HepG2 (cell line): ENCODE measurements around the gene HCRT. TPM values are rescaled to one million over a fixed set of nuclear protein-coding genes. Genes with fewer than 3 reads are reported as not detected.

Experiments
- ATAC-seq: fragments of 200-7000 bp; cut with Tn5 transposase; 3 replicates; pipeline ENCODE4 v1.9.1; 2020; ENCODE audit warnings: mild to moderate bottlenecking, moderate library complexity
- BruUV-seq: library from RNA; stranded (reverse); fragments of 400-500 nt; replicated peaks from 2 replicates; lab custom pipeline; 2021; lab: Mats Ljungman, UMichigan
- CTCF ChIA-PET: fragments of 300-600 bp; formaldehyde crosslinking; extraction: SDS; loops from one replicate; lab custom pipeline; 2021; ENCODE audit warnings: low total read pairs, inconsistent platforms, low intra/inter-chr PET ratio; lab: Yijun Ruan, JAX
- POLR2A ChIA-PET: fragments of 350-600 bp; sonication (Branson Sonifier 250); formaldehyde crosslinking; loops from one replicate; lab custom pipeline; 2020; ENCODE audit warnings: antibody characterized with exemption, inconsistent platforms; lab: Yijun Ruan, JAX
- DNase-seq: peaks from one replicate; pipeline ENCODE4 v3.0.0-alpha.2; 2015; ENCODE audit warnings: low spot score
- FAIRE-seq: peaks from 3 replicates; lab custom pipeline; 2011; peaks lifted over from hg19 to GRCh38; lab: Jason Lieb, UNC
- H2AFZ ChIP-seq: one replicate; pipeline ENCODE4 v1.6.1; 2011; ENCODE audit warnings: low read length, inconsistent platforms
- H3K27ac ChIP-seq: fragments of 300-600 bp; 3 replicates; pipeline ENCODE4 v1.8.0; 2011; ENCODE audit warnings: mixed run types, mild to moderate bottlenecking, mixed read lengths, low read length, inconsistent platforms; ENCODE audit not compliant: insufficient read depth; ENCODE audit errors: extremely low read length
- H3K27me3 ChIP-seq, 2 experiments: fragments of 200-600 bp in 1 of 2; 2 replicates in 1 of 2; 3 replicates in 1 of 2; pipeline versions ENCODE4 v1.6.0 to v1.8.0; 2011; ENCODE audit warnings: low read length in 2 of 2, mild to moderate bottlenecking in 2 of 2, moderate library complexity in 2 of 2, inconsistent platforms in 1 of 2; ENCODE audit not compliant: insufficient read depth in 2 of 2, control insufficient read depth in 1 of 2
- H3K36me3 ChIP-seq, 2 experiments: fragments of 200-600 bp in 1 of 2; replicated peaks in 1 of 2; 2 replicates in 1 of 2; 3 replicates in 1 of 2; pipeline versions ENCODE4 v1.5.1 to v1.8.0; 2011; ENCODE audit warnings: low read length in 2 of 2, inconsistent platforms in 1 of 2; ENCODE audit not compliant: insufficient read depth in 2 of 2, control insufficient read depth in 1 of 2
- H3K4me1 ChIP-seq: 2 replicates; pipeline ENCODE4 v1.5.1; 2012; ENCODE audit warnings: low read length, inconsistent platforms; ENCODE audit not compliant: insufficient read depth
- H3K4me2 ChIP-seq: 2 replicates; pipeline ENCODE4 v1.6.0; 2011; ENCODE audit warnings: low read depth, low read length, inconsistent platforms
- H3K4me3 ChIP-seq, 3 experiments: fragments of 200-600 bp in 1 of 3; sonication (generic), shearing (Covaris generic) in 1 of 3; replicated peaks in 1 of 3; 2 replicates each; pipeline ENCODE4 v1.5.1; 2011 to 2016; ENCODE audit warnings: low read length in 3 of 3, inconsistent platforms in 2 of 3, low read depth in 2 of 3, mild to moderate bottlenecking in 2 of 3, control low read depth in 1 of 3, mixed read lengths in 1 of 3; ENCODE audit not compliant: insufficient read depth in 1 of 3
- H3K79me2 ChIP-seq: one replicate; pipeline ENCODE4 v1.6.1; 2011; ENCODE audit warnings: low read length, inconsistent platforms; ENCODE audit not compliant: insufficient read depth
- H3K9ac ChIP-seq: 2 replicates; pipeline ENCODE4 v1.6.0; 2011; ENCODE audit warnings: mild to moderate bottlenecking, low read depth, low read length, inconsistent platforms; ENCODE audit not compliant: insufficient read depth
- H3K9me3 ChIP-seq: 2 replicates; pipeline ENCODE4 v1.5.1; 2012; ENCODE audit warnings: mild to moderate bottlenecking, low read length
- H4K20me1 ChIP-seq: 2 replicates; pipeline ENCODE4 v1.6.0; 2011; ENCODE audit warnings: inconsistent platforms, mild to moderate bottlenecking, low read length, moderate library complexity; ENCODE audit not compliant: insufficient read depth
- GABPA ChIP-seq, 2 experiments: IDR thresholded peaks; 2 replicates each; pipeline ENCODE4 v1.6.1; 2011 to 2016; ENCODE audit warnings: low read depth in 2 of 2, low read length in 1 of 2, missing biosample characterization in 1 of 2, missing genetic modification characterization in 1 of 2
- HNRNPK ChIP-seq: fragments of 200-400 bp; formaldehyde crosslinking; IDR thresholded peaks from 2 replicates; pipeline ENCODE4 v1.6.1; 2018; ENCODE audit warnings: low read length, low read depth, moderate library complexity, mild to moderate bottlenecking; ENCODE audit not compliant: poor library complexity, severe bottlenecking
- NR2F6 ChIP-seq, 2 experiments: IDR thresholded peaks; 2 replicates each; pipeline ENCODE4 v1.6.1; 2016; ENCODE audit warnings: antibody characterized with exemption in 1 of 2, mild to moderate bottlenecking in 1 of 2
- RBFOX2 ChIP-seq: fragments of 200-400 bp; formaldehyde crosslinking; IDR thresholded peaks from 2 replicates; pipeline ENCODE4 v1.6.1; 2017; ENCODE audit warnings: low read depth, mild to moderate bottlenecking, low read length
- SIX4 ChIP-seq: sonication (generic); formaldehyde crosslinking; IDR thresholded peaks from 2 replicates; pipeline ENCODE4 v1.4.0; 2020; ENCODE audit warnings: missing genetic modification reagents
- SKI ChIP-seq: fragments of 450-650 bp; IDR thresholded peaks from one replicate; pipeline ENCODE4 v1.6.1; 2018; ENCODE audit warnings: mild to moderate bottlenecking; ENCODE audit not compliant: partially characterized antibody
- SOX13 ChIP-seq, 3 experiments: fragments of 450-650 bp in 1 of 3; sonication (generic) in 1 of 3; formaldehyde crosslinking in 1 of 3; IDR thresholded peaks in 2 of 3; conservative IDR thresholded peaks in 1 of 3; 2 replicates each; pipeline versions ENCODE4 v1.5.0 to v1.6.1; 2016 to 2020; ENCODE audit warnings: antibody characterized with exemption in 1 of 3, mild to moderate bottlenecking in 1 of 3, missing compliant biosample characterization in 1 of 3, missing genetic modification reagents in 1 of 3, moderate library complexity in 1 of 3
- TAF15 ChIP-seq: fragments of 200-400 bp; formaldehyde crosslinking; IDR thresholded peaks from one replicate; pipeline ENCODE4 v1.6.1; 2018; ENCODE audit warnings: mild to moderate bottlenecking, low read depth, low read length; ENCODE audit not compliant: poor library complexity, severe bottlenecking
- THYN1 ChIP-seq: sonication (generic); formaldehyde crosslinking; IDR thresholded peaks from 2 replicates; pipeline ENCODE4 v1.8.1; 2023; ENCODE audit warnings: low read depth, mild to moderate bottlenecking, moderate library complexity, missing genetic modification reagents, borderline replicate concordance
- ZNF30 ChIP-seq: sonication (generic); formaldehyde crosslinking; IDR thresholded peaks from 2 replicates; pipeline ENCODE4 v1.5.0; 2020; ENCODE audit warnings: mild to moderate bottlenecking, missing genetic modification reagents
- WGBS: methylation state at CpG from one replicate; pipeline ENCODE4 v1.1.6; 2017; ENCODE audit warnings: low lambda C conversion rate; 5-methylcytosine and 5-hydroxymethylcytosine counted together
- in situ Hi-C: cut with HindIII; loops from 2 replicates; pipeline ENCODE4 v1.10.0; 2017; ENCODE audit warnings: low pct_unique_long_range_greater_than_20kb; ENCODE audit not compliant: extremely low pct_ligation_motif_present
- intact Hi-C: fragments of 100-400 bp; cut with micrococcal nuclease; formaldehyde crosslinking; loops from one replicate; pipeline ENCODE4 v1.10.0; 2022; ENCODE audit not compliant: unreplicated experiment
- polyA plus RNA-seq, 8 experiments: library from polyadenylated mRNA; depleted of rRNA in 3 of 8; stranded (reverse) in 7 of 8; unstranded in 1 of 8; fragments of >200 nt; fragmentation: Illumina TruSeq in 4 of 8; extraction: Trizol in 4 of 8; gene quantifications; 2 replicates each; pipeline versions ENCODE4 v1.2.1 to v1.2.3, GENCODE V29; 2011 to 2016; ENCODE audit warnings: low read depth in 4 of 8, missing spikeins in 1 of 8, mixed read lengths in 1 of 8; ENCODE audit not compliant: insufficient read depth in 1 of 8
- total RNA-seq, 5 experiments: library from RNA; depleted of rRNA; stranded (reverse); fragments of >200 nt; fragmentation: Illumina TruSeq; extraction: Trizol; gene quantifications; 2 replicates each; pipeline ENCODE4 v1.2.3, GENCODE V29; 2016; ENCODE audit warnings: low read depth in 1 of 5

The HCRT gene
- total and polyA plus RNA-seq, 2 of the 13 experiments (the other 11 are each of a cell fraction or from before 2014, with no cell fraction given), result not detected

DNA sequence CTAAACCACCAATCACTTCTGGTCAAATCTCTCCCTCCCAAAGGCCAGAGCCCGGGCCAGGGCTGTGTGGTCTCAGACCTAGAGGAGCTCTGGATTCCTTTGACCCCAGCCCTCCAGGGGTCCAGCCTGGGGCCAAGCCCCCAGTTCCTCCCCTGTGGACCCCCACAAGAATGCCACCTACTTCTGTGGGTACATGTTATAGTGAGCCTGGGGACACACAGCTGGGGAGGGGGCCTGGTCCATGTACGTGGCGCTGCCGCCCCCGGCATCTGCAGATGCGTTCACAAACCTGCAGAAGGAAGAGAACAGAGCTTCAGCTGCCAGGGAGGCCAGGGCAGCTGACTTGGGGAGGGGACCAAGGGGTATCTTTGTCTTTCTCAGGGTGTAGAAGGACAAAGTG is 16.9 kb upstream of the HCRT start:
- no peaks in the 10 kb centered on the region for H3K27me3 ChIP-seq
- CTCF ChIA-PET, result no interaction called here

DNA sequence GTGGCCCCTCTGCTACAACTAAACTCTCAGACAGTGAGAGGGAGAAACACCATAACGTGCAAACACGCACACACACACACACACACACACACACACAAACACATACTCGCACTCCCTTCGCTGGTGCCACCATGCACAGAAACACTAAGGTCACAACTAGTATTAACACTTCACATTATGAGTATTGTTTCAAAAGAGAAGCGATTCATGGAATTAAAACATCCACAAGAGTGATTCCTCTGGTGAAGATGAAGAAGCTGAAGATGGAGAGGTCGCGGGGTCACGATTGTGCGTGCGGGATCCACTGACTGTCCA is 16.2 kb upstream of the HCRT start:
- Histone ChIP-seq H3K4me1 (peaks cover 16% of the 10 kb centered on the region), H3K4me2 (no peak overlapping the region), H3K27me3 (no peaks in the 10 kb centered on the region), H4K20me1 (no peaks in the 10 kb centered on the region), H3K27ac (peak overlapping the region; percentile 10), H3K4me3 (no peak overlapping the region), H2AFZ (no peak overlapping the region), H3K36me3 (peaks cover 5 to 19% of the 10 kb centered on the region in 2 experiments; a peak in 4 of 5 replicates), H3K79me2 (no peaks in the 10 kb centered on the region), H3K9ac (no peak overlapping the region), H3K9me3 (no peaks in the 10 kb centered on the region)
- in situ Hi-C loops (no loop called here), intact Hi-C loops (no loop called here)
- FAIRE-seq (no peak), ATAC-seq (no peak), DNase-seq (no peak)
- ChIA-PET POLR2A (interaction anchor here (0.8 to 1.7 kb wide), 2 partner anchors 8 to 47 kb away, joined by 3 to 5 read pairs; no protein-coding TSS in a partner anchor), CTCF (no interaction called here)
- WGBS, result 92% methylated on average over 10 of the region's 10 CpGs
- peak; percentile 57; the same call in 1 of the 2 replicates for TF ChIP-seq NR2F6 (IDR thresholded peaks at IDR 0.05)
- no peak for TF ChIP-seq NR2F6 (CRISPR knock-in tag; IDR thresholded peaks at IDR 0.05)
- no peak for TF ChIP-seq RBFOX2
- no peak for TF ChIP-seq GABPA (IDR thresholded peaks at IDR 0.05; ENCODE audit: low read depth, low read length)
- TF ChIP-seq GABPA (CRISPR knock-in tag; IDR thresholded peaks at IDR 0.05; ENCODE audit: low read depth), result no peak
- TF ChIP-seq SKI, result no peak
- no peak for TF ChIP-seq TAF15
- no peak for TF ChIP-seq ZNF30
- no peak for TF ChIP-seq HNRNPK
- no TSS peak for BruUV-seq

More for the DNA sequence above, 16.9 kb upstream of the HCRT start:
- peaks cover 7 to 20% of the 10 kb centered on the region in 2 experiments for H3K36me3 ChIP-seq
- H3K79me2 ChIP-seq, result no peaks in the 10 kb centered on the region
- H2AFZ ChIP-seq, result no peak overlapping the region
- no peak for DNase-seq
- no peak overlapping the region for H3K4me2 ChIP-seq
- no peak for ATAC-seq
- peaks cover 16% of the 10 kb centered on the region for H3K4me1 ChIP-seq
- WGBS, result 98% methylated on average over 6 of the region's 6 CpGs
- H3K27ac ChIP-seq, result no peak overlapping the region
- H4K20me1 ChIP-seq, result no peaks in the 10 kb centered on the region
- in situ Hi-C loops (no loop called here), intact Hi-C loops (no loop called here)
- H3K4me3 ChIP-seq, result no peak overlapping the region
- FAIRE-seq, result no peak
- H3K9me3 ChIP-seq, result no peaks in the 10 kb centered on the region
- no TSS peak for BruUV-seq
- no peak overlapping the region for H3K9ac ChIP-seq
- POLR2A ChIA-PET, result interaction anchor here (0.8 to 1.7 kb wide), 2 partner anchors 9 to 46 kb away, joined by 3 to 5 read pairs; no protein-coding TSS in a partner anchor
- TF ChIP-seq SIX4 (CRISPR knock-in tag) (no peak), THYN1 (CRISPR knock-in tag) (no peak), SOX13 (IDR thresholded peaks at IDR 0.05) (0 out of 2 replicates have a peak, but pooled peaks have one; percentile 24), SOX13 (CRISPR knock-in tag; conservative IDR thresholded peaks at IDR 0.05 in 1 of 2, IDR thresholded peaks at IDR 0.05 in 1 of 2) (no peak)
- TF ChIP-seq, all 625 proteins: peak for 1
